HG03575 (cell line): Measurements from ENCODE around the gene OBSL1.

Experiments used
- ATAC-seq: cut with Tn5 transposase; IDR thresholded peaks from one replicate; pipeline ENCODE4 v1.9.1; 2021; ENCODE audit not compliant: unreplicated experiment, insufficient number of reproducible peaks, low FRiP score; ENCODE audit errors: extremely low read depth

The OBSL1 gene

DNA sequence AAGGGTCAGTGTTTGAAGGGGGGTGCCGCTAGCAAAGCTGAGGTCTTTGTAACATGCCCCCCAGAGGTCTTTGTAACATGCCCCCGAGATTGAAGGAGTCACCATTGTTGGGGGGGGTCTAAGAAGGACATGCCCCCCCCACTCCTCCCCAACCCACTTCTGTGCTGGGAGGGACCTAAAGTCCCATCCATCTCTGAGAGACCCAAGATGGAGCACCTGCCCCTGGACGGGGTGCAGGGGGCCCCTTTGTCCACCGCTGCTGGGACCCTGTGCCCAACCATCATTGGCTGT lies 63.0 kb downstream of the OBSL1 start:
- ATAC-seq: no peak

DNA sequence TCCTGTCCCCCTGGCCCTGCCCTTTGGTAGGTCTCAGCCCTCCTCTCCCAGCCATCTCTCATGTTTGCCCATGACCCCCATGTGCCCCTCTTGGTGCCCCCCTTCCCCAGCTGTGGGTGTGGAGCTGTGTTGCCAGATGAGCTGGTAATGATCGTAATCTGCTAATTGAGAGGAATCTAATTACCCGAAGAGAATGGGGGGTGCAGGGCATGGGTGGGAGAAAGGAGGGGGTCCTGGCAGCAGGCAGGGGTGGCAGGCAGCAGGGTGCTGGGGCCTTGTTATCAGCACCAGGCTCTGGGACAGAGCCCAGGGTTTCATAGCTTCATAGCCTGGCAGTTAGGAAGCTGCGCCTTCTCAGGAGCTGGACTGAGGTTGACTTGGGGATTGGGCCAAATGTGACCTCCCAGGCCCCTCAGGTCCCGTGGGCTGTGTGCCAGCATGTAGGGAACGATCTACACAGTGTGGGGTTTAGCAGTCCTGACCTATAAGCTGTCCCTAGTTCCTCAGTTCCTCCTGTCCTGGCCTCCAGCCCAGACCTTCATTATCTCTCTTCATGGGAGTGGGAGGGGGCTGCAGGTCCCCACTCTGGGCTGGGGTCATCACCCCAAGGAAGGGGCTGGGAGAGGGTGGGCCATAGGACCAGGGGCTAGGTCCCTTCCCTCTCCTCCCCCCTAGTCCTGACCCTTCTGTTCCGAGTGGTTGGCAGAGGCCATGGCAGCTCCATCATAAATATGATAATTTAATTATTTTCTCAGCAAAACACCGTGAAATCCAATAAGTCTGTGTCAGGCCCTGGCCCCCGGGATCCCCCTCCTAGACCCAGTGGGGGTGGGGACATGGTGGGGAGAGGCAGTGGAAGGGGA lies 63.5 kb downstream of the OBSL1 start:
- no peak for ATAC-seq

DNA sequence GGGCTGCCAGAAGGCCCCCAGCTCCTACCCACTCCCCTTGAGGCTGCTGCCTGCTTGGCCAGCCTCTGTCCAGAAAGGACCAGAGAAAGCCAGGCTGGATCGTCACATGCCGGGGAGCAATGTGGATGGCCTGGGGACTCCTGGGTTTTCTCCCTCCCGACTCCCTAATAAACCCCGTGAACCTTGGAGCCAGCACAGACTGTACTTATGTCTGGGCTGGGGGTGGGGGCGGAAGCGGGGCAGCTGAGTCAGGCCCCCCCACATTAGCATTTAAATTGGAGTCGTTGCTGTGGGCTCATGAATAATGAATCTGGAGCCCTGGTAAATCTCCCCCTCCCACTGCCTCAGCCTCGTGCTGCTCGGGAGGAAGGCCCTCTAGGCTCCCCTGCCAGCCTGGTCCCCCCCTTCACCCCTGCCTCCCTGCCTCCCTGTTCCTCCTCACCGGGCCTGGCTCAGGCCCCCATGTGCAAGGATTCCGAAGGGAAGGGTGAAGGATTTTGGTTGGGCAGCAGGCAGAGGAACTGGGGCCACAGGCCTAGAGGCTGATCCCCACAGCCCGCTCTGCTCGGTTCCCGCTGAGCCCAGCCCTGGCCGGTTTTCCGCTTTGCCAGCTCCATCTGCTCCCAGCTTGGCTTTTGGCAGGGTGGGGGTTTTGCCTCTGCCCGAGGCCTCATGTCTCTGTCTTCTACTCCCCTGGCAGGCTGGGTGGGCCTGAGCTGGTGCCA lies 64.4 kb downstream of the OBSL1 start:
- no peak for ATAC-seq

DNA sequence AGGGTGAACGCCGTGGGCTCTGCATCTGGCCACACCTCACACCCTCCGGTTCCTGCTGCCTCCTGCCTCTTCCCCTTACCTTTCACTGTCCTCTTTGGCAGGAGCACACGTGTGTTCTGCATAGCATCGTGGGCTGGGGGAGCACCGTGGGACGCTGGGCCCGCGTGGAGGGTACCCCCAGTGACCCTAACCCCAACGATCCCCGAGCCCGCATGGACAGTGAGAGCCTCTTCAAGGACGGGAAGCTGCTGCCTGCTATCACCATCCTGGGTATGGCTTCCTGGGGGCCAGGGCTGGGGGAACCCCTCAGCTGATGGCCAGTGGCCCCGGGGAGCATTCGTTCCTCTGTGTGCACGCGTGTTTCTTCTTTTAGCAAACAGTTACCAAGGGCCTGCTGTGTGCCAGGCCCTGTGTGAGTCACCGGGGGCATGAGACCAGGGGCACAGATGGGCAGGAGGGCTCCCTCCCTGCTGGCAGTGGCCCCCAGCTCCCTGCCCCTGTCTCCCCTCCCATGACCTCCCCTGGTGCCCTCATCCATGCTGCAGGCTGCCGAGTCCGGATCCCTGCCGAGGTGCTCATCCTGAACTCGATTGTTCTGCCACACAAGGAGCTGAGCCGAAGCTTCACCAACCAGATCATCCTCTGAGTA lies 65.1 kb downstream of the OBSL1 start:
- ATAC-seq: no peak

DNA sequence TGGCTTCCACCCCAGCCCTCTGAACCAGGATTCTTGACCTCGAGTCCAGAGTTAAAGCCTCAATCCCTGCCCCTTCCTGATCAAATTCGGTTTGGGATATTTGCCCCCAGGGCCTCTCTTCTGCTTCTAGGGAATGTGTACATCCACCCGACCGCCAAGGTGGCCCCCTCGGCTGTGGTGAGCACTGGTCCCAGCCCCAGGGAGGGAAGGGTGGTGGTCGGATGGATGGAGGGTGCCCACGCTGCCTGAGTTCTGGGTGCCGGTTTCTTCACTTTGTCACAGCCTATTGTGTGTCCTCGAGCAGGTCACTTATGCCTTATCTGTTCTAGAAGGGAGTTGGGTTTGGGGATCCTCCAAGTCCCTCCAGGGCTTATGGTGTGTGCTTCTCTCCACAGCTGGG lies 65.8 kb downstream of the OBSL1 start:
- no peak for ATAC-seq

DNA sequence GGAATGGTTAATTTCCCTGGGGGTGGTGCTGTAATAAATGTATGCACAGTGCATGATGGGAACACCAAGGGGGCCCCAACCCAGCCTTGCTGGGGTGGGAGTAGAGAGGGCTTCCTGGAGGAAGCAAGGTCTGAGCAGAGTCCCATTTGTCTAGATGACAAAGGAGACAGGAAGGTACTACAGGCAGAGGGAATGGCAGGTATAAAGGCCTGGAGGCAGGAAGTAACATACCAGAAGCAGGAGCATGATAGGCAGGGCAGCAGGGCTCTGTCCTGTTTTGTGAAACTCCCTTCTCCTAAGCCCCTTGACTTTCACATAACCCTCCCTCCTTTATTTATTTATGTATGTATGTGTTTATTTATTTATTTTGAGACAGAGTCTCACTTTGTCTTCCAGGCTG lies 68.7 kb downstream of the OBSL1 start:
- no peak for ATAC-seq

DNA sequence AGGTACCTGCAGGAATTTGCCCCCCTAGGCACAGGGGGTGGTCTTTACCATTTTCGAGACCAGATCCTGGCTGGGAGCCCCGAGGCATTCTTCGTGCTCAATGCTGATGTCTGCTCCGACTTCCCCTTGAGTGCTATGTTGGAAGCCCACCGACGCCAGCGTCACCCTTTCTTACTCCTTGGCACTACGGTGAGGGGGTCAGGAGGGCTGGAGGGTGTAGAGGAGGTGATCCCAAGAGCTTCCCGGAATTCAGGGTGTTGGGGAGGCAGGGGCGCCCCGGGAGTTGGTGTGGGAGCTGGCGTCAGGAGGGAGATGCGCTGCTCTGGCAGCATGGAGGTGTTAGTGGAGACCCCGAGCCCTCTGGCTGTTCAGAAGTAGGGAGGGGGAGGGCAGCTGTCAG lies 69.5 kb downstream of the OBSL1 start:
- ATAC-seq: no peak
